IMR-90 (cell line): ENCODE results near the gene DYNC1H1. TPM values are rescaled to one million over a fixed set of nuclear protein-coding genes. Genes with fewer than 3 reads are reported as not detected.
A peak's percentile ranks its signal among the peaks of the same experiment; 100 is the strongest.

Experiments used
- ATAC-seq: fragments of 200-7000 bp; cut with Tn5 transposase; 2 replicates; pipeline ENCODE4 v1.9.1; 2020; ENCODE audit warnings: low read depth, mild to moderate bottlenecking, moderate library complexity
- BruUV-seq: library from RNA; stranded (reverse); fragments of 400-500 nt; replicated peaks from 2 replicates; lab custom pipeline; 2021; lab: Mats Ljungman, UMichigan
- CTCF ChIA-PET: fragments of 300-600 bp; formaldehyde crosslinking; extraction: SDS; loops from one replicate; lab custom pipeline; 2021; ENCODE audit warnings: antibody characterized with exemption; lab: Yijun Ruan, JAX
- POLR2A ChIA-PET: fragments of 300-600 bp; sonication (Branson Sonifier 250); formaldehyde crosslinking; loops from one replicate; lab custom pipeline; 2022; ENCODE audit warnings: antibody characterized with exemption; ENCODE audit not compliant: unreplicated experiment; lab: Charles Lee
- DNase-seq: peaks from one replicate; pipeline ENCODE4 v3.0.0; 2013
- H2AFZ ChIP-seq: replicated peaks from 2 replicates; pipeline ENCODE3; 2013; ENCODE audit warnings: low read length, mild to moderate bottlenecking; ENCODE audit not compliant: poor library complexity
- H2AK5ac ChIP-seq: 2 replicates; pipeline ENCODE4 v1.6.1; 2013; ENCODE audit warnings: low read depth, low read length, inconsistent platforms
- H2AK9ac ChIP-seq: replicated peaks from 2 replicates; pipeline ENCODE3; 2013; ENCODE audit warnings: mild to moderate bottlenecking, low read depth, low read length, moderate library complexity; ENCODE audit not compliant: poor library complexity
- H2BK120ac ChIP-seq: 2 replicates; pipeline ENCODE4 v1.6.1; 2013; ENCODE audit warnings: low read depth, low read length, inconsistent platforms
- H2BK15ac ChIP-seq: 3 replicates; pipeline ENCODE4 v1.6.1; 2013; ENCODE audit warnings: low read depth, low read length, inconsistent platforms
- H2BK20ac ChIP-seq: 2 replicates; pipeline ENCODE4 v1.6.1; 2013; ENCODE audit warnings: low read depth, mild to moderate bottlenecking, inconsistent platforms, low read length, moderate library complexity
- H2BK5ac ChIP-seq: 2 replicates; pipeline ENCODE4 v1.6.1; 2013; ENCODE audit warnings: mild to moderate bottlenecking, low read depth, low read length, inconsistent platforms; ENCODE audit not compliant: poor library complexity, severe bottlenecking
- H3K14ac ChIP-seq: replicated peaks from 2 replicates; pipeline ENCODE4 v1.6.1; 2013; ENCODE audit warnings: low read depth, low read length, inconsistent platforms
- H3K18ac ChIP-seq: 2 replicates; pipeline ENCODE4 v1.6.1; 2013; ENCODE audit warnings: low read depth, low read length, control low read depth
- H3K23ac ChIP-seq: 2 replicates; pipeline ENCODE4 v1.6.1; 2013; ENCODE audit warnings: low read depth, low read length, inconsistent platforms
- H3K27ac ChIP-seq: 2 replicates; pipeline ENCODE4 v1.5.1; 2013; ENCODE audit warnings: mild to moderate bottlenecking, control low read depth, low read length; ENCODE audit not compliant: insufficient read depth
- H3K27me3 ChIP-seq: 2 replicates; pipeline ENCODE4 v1.6.1; 2013; ENCODE audit warnings: low read length; ENCODE audit not compliant: control insufficient read depth, insufficient read depth
- H3K36me3 ChIP-seq: 2 replicates; pipeline ENCODE4 v1.6.1; 2013; ENCODE audit warnings: low read length, mixed read lengths; ENCODE audit not compliant: control insufficient read depth, insufficient read depth
- H3K4ac ChIP-seq: 2 replicates; pipeline ENCODE4 v1.6.1; 2013; ENCODE audit warnings: low read depth, low read length, inconsistent platforms
- H3K4me1 ChIP-seq: 2 replicates; pipeline ENCODE4 v1.6.1; 2013; ENCODE audit warnings: low read length, mixed read lengths; ENCODE audit not compliant: control insufficient read depth, insufficient read depth
- H3K4me2 ChIP-seq: 2 replicates; pipeline ENCODE4 v1.6.1; 2013; ENCODE audit warnings: low read depth, mild to moderate bottlenecking, control low read depth, low read length, moderate library complexity
- H3K4me3 ChIP-seq: 2 replicates; pipeline ENCODE4 v1.5.1; 2013; ENCODE audit warnings: low read depth, mild to moderate bottlenecking, control low read depth, low read length, moderate library complexity; ENCODE audit not compliant: insufficient read depth
- H3K56ac ChIP-seq: 2 replicates; pipeline ENCODE4 v1.6.1; 2013; ENCODE audit warnings: low read length, inconsistent platforms; ENCODE audit not compliant: insufficient read depth; ENCODE audit errors: extremely low read depth
- H3K79me1 ChIP-seq, 2 experiments: 2 replicates each; pipeline ENCODE4 v1.6.1; 2013; ENCODE audit warnings: low read length in 2 of 2, inconsistent platforms in 1 of 2, low read depth in 1 of 2
- H3K9ac ChIP-seq: 2 replicates; pipeline ENCODE4 v1.6.1; 2013; ENCODE audit warnings: low read depth, low read length, control low read depth
- H3K9me1 ChIP-seq: 2 replicates; pipeline ENCODE4 v1.6.1; 2013; ENCODE audit warnings: low read length, inconsistent platforms; ENCODE audit not compliant: insufficient read depth
- H3K9me3 ChIP-seq: 2 replicates; pipeline ENCODE4 v1.6.1; 2013; ENCODE audit warnings: low read length; ENCODE audit not compliant: control insufficient read depth, insufficient read depth
- H4K20me1 ChIP-seq: 2 replicates; pipeline ENCODE4 v1.6.1; 2013; ENCODE audit warnings: low read length, inconsistent platforms; ENCODE audit not compliant: insufficient read depth
- H4K5ac ChIP-seq: 2 replicates; pipeline ENCODE4 v1.6.1; 2013; ENCODE audit warnings: mild to moderate bottlenecking, low read depth, low read length, control low read depth
- H4K8ac ChIP-seq, 2 experiments: 2 replicates each; pipeline ENCODE4 v1.6.1; 2013; ENCODE audit warnings: low read depth in 2 of 2, low read length in 2 of 2, control low read depth in 1 of 2, inconsistent platforms in 1 of 2
- H4K91ac ChIP-seq: 2 replicates; pipeline ENCODE4 v1.6.1; 2013; ENCODE audit warnings: low read depth, low read length, inconsistent platforms; ENCODE audit not compliant: insufficient read depth
- BHLHE40 ChIP-seq: fragments of 150-350 bp; IDR thresholded peaks from 2 replicates; pipeline ENCODE4 v1.6.1; 2016; ENCODE audit warnings: mild to moderate bottlenecking, low read depth, low read length
- CEBPB ChIP-seq: IDR thresholded peaks from 2 replicates; pipeline ENCODE4 v1.6.1; 2012; ENCODE audit warnings: low read depth, low read length, improper control_type of control experiment
- CHD1 ChIP-seq: IDR thresholded peaks from 2 replicates; pipeline ENCODE4 v1.6.1; 2012; ENCODE audit warnings: low read depth, low read length, improper control_type of control experiment
- FOS ChIP-seq: fragments of 150-350 bp; IDR thresholded peaks from 2 replicates; pipeline ENCODE4 v1.6.1; 2016; ENCODE audit warnings: low read depth, low read length
- MAFK ChIP-seq: IDR thresholded peaks from 2 replicates; pipeline ENCODE4 v1.6.1; 2012; ENCODE audit warnings: low read depth, low read length, improper control_type of control experiment
- MAZ ChIP-seq: IDR thresholded peaks from 2 replicates; pipeline ENCODE4 v1.6.1; 2012; ENCODE audit warnings: low read depth, mild to moderate bottlenecking, low read length, improper control_type of control experiment, moderate library complexity, borderline replicate concordance
- MXI1 ChIP-seq: IDR thresholded peaks from 2 replicates; pipeline ENCODE4 v1.6.1; 2012; ENCODE audit warnings: low read depth, mild to moderate bottlenecking, low read length, moderate library complexity, borderline replicate concordance
- NFE2L2 ChIP-seq: fragments of 150-350 bp; IDR thresholded peaks from 2 replicates; pipeline ENCODE4 v1.6.1; 2016; ENCODE audit warnings: low read depth, mild to moderate bottlenecking, low read length
- POLR2A ChIP-seq: IDR thresholded peaks from 2 replicates; pipeline ENCODE4 v1.6.1; 2012; ENCODE audit warnings: mild to moderate bottlenecking, low read depth, low read length
- RAD21 ChIP-seq: IDR thresholded peaks from 2 replicates; pipeline ENCODE4 v1.6.1; 2012; ENCODE audit warnings: low read length, improper control_type of control experiment
- RCOR1 ChIP-seq: IDR thresholded peaks from 2 replicates; pipeline ENCODE4 v1.6.1; 2012; ENCODE audit warnings: mild to moderate bottlenecking, low read length, improper control_type of control experiment; ENCODE audit not compliant: insufficient replicate concordance
- RFX5 ChIP-seq: IDR thresholded peaks from 2 replicates; pipeline ENCODE4 v1.8.0; 2012; ENCODE audit warnings: low read depth, mild to moderate bottlenecking, low read length, moderate library complexity
- SMC3 ChIP-seq: fragments of 150-350 bp; IDR thresholded peaks from 2 replicates; pipeline ENCODE4 v1.6.1; 2016; ENCODE audit warnings: low read depth, mild to moderate bottlenecking, antibody characterized with exemption, low read length, moderate library complexity
- WGBS, 2 experiments: methylation state at CpG; one replicate each; pipeline versions ENCODE4 v1.1.5 to v1.1.7; 2013; ENCODE audit warnings: missing lambda C conversion rate in 2 of 2; ENCODE audit not compliant: insufficient read length in 1 of 2; ENCODE audit errors: extremely low coverage in 2 of 2; 5-methylcytosine and 5-hydroxymethylcytosine counted together
- dilution Hi-C: fragments of 300-500 bp; cut with HindIII; formaldehyde crosslinking; loops from one replicate; pipeline ENCODE4 v1.14.3; 2018; ENCODE audit warnings: low sequenced_read_pairs; ENCODE audit not compliant: unreplicated experiment
- in situ Hi-C: fragments of 300-500 bp; cut with MboI; formaldehyde crosslinking; loops from 3 replicates; pipeline ENCODE4 v1.14.3; 2019; ENCODE audit warnings: low sequenced_read_pairs, inconsistent platforms, mixed read lengths
- intact Hi-C: fragments of 100-400 bp; cut with micrococcal nuclease; formaldehyde crosslinking; loops from 2 replicates; pipeline ENCODE4 v1.10.0; 2022
- polyA plus RNA-seq, 3 experiments: library from polyadenylated mRNA; depleted of rRNA; stranded (reverse); fragments of >200 nt; gene quantifications; 2 replicates each; pipeline ENCODE4 v1.2.3, GENCODE V29; 2012; ENCODE audit warnings: low replicate concordance in 1 of 3
- total RNA-seq: library from RNA; depleted of rRNA; stranded (reverse); fragments of >200 nt; gene quantifications from 2 replicates; pipeline ENCODE4 v1.2.3, GENCODE V29; 2012
- TF ChIP-seq, protein P1 (sequence below): fragments of 150-350 bp; IDR thresholded peaks from 2 replicates; pipeline ENCODE4 v1.6.1; 2016; ENCODE audit warnings: low read depth, mild to moderate bottlenecking, low read length, moderate library complexity, borderline replicate concordance
- TF ChIP-seq, protein P2 (sequence below): fragments of 150-350 bp; IDR thresholded peaks from 2 replicates; pipeline ENCODE4 v1.6.1; 2017; ENCODE audit warnings: mild to moderate bottlenecking, antibody characterized with exemption, low read length, low read depth

Gene DYNC1H1
- total and polyA plus RNA-seq, 2 of the 4 experiments (the other 2 are of a cell fraction) = 240 to 670 TPM

DNA sequence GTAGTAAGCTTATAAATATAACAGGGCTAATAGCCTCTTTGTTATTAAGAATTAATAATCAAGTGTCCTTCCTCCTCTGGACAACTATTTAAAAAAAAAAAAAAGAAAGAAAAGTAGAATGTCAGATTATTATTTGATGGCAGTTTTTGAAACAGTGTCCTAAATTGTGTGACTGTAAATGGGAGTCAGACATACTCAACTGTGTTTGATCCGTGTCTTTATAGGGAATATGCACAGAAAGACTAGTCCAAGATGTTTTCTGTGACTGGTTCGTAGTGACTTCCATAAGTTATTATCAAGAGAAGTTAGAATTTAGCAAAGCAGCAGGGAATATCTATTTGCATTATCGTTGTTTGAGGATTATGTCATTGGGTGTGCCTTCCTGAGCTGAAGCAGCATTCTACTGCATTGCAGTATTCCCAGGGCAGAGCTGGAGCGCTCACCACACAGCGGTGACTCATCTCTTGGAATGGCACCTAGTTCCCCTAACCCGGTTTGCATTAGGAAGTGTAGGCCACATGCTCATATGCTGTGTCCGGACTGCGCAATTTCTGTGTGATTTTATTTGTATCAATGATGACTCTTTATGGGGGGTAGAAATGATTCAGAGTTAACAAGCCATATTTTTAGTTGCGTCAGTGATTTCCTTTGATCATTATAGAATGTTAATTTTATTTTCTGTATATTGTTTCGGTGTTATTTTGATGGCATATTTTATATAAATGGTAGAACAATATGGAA, 7.9 kb downstream of the DYNC1H1 start:
- H3K9me3 ChIP-seq = no peaks in the 10 kb centered on the region
- CTCF ChIA-PET = interaction anchor here (0.6 kb wide), 1 partner anchor 113 kb away, joined by 4 read pairs; no protein-coding TSS in a partner anchor
- ATAC-seq (peak; percentile 99), DNase-seq (peak; percentile 100)
- 25% methylated on average over 2 of the region's 10 CpGs; no CpG with 5 or more reads in 1 of the 2 experiments for WGBS, 2 experiments
- H3K4me1 ChIP-seq = peaks cover 4% of the 10 kb centered on the region
- H2AK9ac ChIP-seq = no peak overlapping the region
- H2BK5ac ChIP-seq = peak overlapping the region; percentile 73
- H3K14ac ChIP-seq = peak overlapping the region; percentile 61; the same call in 1 of the 2 replicates
- no peak overlapping the region for H4K91ac ChIP-seq
- no peak overlapping the region for H4K5ac ChIP-seq
- no peaks in the 10 kb centered on the region for H3K27me3 ChIP-seq
- no peak overlapping the region for H2BK15ac ChIP-seq
- POLR2A ChIA-PET = interaction anchor here (0.5 kb wide), 1 partner anchor 250 kb away, joined by 4 read pairs; no protein-coding TSS in a partner anchor
- H2AK5ac ChIP-seq = no peak overlapping the region
- dilution Hi-C loops (no loop called here), in situ Hi-C loops (loop anchor here (25.0 kb wide), 1 partner anchor 340 kb away; the partner anchor contains the start of genes MOK and ZNF839), intact Hi-C loops (no loop called here)
- H3K27ac ChIP-seq = no peak overlapping the region
- H3K4ac ChIP-seq = no peak overlapping the region
- peaks cover 11% of the 10 kb centered on the region for H3K36me3 ChIP-seq
- 0 out of 2 replicates have a peak overlapping the region, but pooled peaks have one; percentile 38 for H2BK20ac ChIP-seq
- no peak overlapping the region for H3K4me3 ChIP-seq
- H3K4me2 ChIP-seq = peak overlapping the region; percentile 56; the same call in 1 of the 2 replicates
- H4K8ac ChIP-seq = peak overlapping the region in 1 of 2 experiments; percentile 39; a peak in 1 of 4 replicates
- H2AFZ ChIP-seq = no peak overlapping the region
- H3K9ac ChIP-seq = no peak overlapping the region
- no peak overlapping the region for H3K23ac ChIP-seq
- no peak overlapping the region for H3K18ac ChIP-seq
- H2BK120ac ChIP-seq = peak overlapping the region; percentile 50; the same call in 1 of the 2 replicates
- peaks cover 0 to 50% of the 10 kb centered on the region in 2 experiments; a peak in 2 of 4 replicates for H3K79me1 ChIP-seq
- no TSS peak for BruUV-seq
- H3K9me1 ChIP-seq = peaks cover 16% of the 10 kb centered on the region
- H4K20me1 ChIP-seq = peaks cover 69% of the 10 kb centered on the region
- no peak overlapping the region for H3K56ac ChIP-seq
- TF ChIP-seq RFX5 (no peak), NFE2L2 (peak; percentile 22; the same call in 1 of the 2 replicates), MAZ (no peak), MAFK (peak; percentile 81), SMC3 (no peak), BHLHE40 (peak; percentile 78), CEBPB (peak; percentile 96), RCOR1 (peak; percentile 23), RAD21 (no peak), FOS (peak; percentile 99), POLR2A (no peak), MXI1 (0 out of 2 replicates have a peak, but pooled peaks have one; percentile 72), CHD1 (no peak)
- TF ChIP-seq, protein P1, sequence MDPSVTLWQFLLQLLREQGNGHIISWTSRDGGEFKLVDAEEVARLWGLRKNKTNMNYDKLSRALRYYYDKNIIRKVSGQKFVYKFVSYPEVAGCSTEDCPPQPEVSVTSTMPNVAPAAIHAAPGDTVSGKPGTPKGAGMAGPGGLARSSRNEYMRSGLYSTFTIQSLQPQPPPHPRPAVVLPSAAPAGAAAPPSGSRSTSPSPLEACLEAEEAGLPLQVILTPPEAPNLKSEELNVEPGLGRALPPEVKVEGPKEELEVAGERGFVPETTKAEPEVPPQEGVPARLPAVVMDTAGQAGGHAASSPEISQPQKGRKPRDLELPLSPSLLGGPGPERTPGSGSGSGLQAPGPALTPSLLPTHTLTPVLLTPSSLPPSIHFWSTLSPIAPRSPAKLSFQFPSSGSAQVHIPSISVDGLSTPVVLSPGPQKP = no peak
- TF ChIP-seq, protein P2, sequence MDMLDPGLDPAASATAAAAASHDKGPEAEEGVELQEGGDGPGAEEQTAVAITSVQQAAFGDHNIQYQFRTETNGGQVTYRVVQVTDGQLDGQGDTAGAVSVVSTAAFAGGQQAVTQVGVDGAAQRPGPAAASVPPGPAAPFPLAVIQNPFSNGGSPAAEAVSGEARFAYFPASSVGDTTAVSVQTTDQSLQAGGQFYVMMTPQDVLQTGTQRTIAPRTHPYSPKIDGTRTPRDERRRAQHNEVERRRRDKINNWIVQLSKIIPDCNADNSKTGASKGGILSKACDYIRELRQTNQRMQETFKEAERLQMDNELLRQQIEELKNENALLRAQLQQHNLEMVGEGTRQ = peak; percentile 73; the same call in 1 of the 2 replicates
